Measurements from ENCODE around the gene CLMN. TPM values are rescaled to one million over a fixed set of nuclear protein-coding genes. Genes with fewer than 3 reads are reported as not detected.
A peak's percentile ranks its signal among the peaks of the same experiment; 100 is the strongest.

Gene CLMN
- total and polyA plus RNA-seq, 2 of the 13 experiments (the other 11 are each of a cell fraction or from before 2014, with no cell fraction given) = 15.1 to 16.7 TPM

GRCh38 chr14:95190857-95191256 lies 128.9 kb downstream of the CLMN start:
- no TSS peak for BruUV-seq (replicated peaks)
- peaks cover 9% of the 10 kb centered on the region; the same call in 1 of the 2 replicates for H3K9me3 ChIP-seq (ENCODE audit: low read length)
- no peak overlapping the region for H3K4me2 ChIP-seq (ENCODE audit: low read depth, low read length)
- intact Hi-C loops (cut with micrococcal nuclease; ENCODE audit: unreplicated experiment) (no loop called here), in situ Hi-C loops (cut with HindIII; ENCODE audit: extremely low pct_ligation_motif_present, low pct_unique_long_range_greater_than_20kb) (no loop called here)
- H4K20me1 ChIP-seq (ENCODE audit: insufficient read depth, low read length) = no peaks in the 10 kb centered on the region
- no peaks in the 10 kb centered on the region for H3K79me2 ChIP-seq (ENCODE audit: insufficient read depth, low read length)
- ATAC-seq (no peak), DNase-seq (ENCODE audit: low spot score) (no peak), FAIRE-seq (no peak)
- TF ChIP-seq NFIC (IDR thresholded peaks at IDR 0.05; ENCODE audit: low read length) (no peak), RBM22 (optimal IDR thresholded peaks at IDR 0.05; ENCODE audit: low read length) (peak; percentile 26), ZNF17 (CRISPR knock-in tag; IDR thresholded peaks at IDR 0.05) (no peak), FOSL1 (CRISPR knock-in tag; IDR thresholded peaks at IDR 0.05; ENCODE audit: borderline replicate concordance) (no peak)
- no peak overlapping the region for H3K27ac ChIP-seq (ENCODE audit: extremely low read length, insufficient read depth, low read length)
- H3K4me3 ChIP-seq (replicated peaks in 1 of 3; ENCODE audit: insufficient read depth in 1 of 3, low read depth in 2 of 3, low read length in 3 of 3) = no peak overlapping the region
- 97% methylated on average over 7 of the region's 7 CpGs for WGBS (ENCODE audit: low lambda C conversion rate)
- POLR2A ChIA-PET = no interaction called here
- H3K36me3 ChIP-seq (replicated peaks in 1 of 2; ENCODE audit: control insufficient read depth in 1 of 2, insufficient read depth in 2 of 2, low read length in 2 of 2) = no peaks in the 10 kb centered on the region
- no peak overlapping the region for H3K9ac ChIP-seq (ENCODE audit: insufficient read depth, low read depth, low read length)
- H3K27me3 ChIP-seq (ENCODE audit: control insufficient read depth in 1 of 2, insufficient read depth in 2 of 2, low read length in 2 of 2) = no peaks in the 10 kb centered on the region
- H2AFZ ChIP-seq (ENCODE audit: low read length) = no peak overlapping the region
- CTCF ChIA-PET (ENCODE audit: low intra/inter-chr PET ratio, low total read pairs) = no interaction called here
- no peaks in the 10 kb centered on the region; the same call in 1 of the 2 replicates for H3K4me1 ChIP-seq (ENCODE audit: insufficient read depth, low read length)

DNA sequence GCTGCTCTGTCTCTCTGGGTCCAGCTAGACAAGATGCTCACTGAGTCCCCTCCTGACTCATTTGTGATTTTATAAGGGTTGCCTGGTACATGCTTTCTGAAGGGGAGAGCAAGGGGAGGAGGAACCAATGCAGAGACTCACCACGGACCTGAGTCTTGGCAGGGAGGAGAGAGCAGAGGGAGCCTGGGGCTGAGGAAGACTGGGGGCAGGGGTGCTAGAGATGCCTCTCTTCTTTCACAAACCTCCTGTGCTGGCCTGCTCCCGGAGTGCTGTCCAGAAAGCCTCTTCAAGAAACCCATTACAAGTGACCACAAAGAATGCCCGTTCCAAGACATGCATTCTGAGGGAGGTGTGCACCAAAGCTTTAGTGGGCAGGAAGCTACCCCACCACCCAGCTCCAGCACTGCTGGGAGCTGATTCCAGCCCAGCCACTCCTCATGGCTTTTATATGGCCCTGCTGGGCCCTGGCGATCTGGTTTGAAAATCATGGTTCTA lies 129.3 kb downstream of the CLMN start:
- no peak overlapping the region for H3K27ac ChIP-seq (ENCODE audit: extremely low read length, insufficient read depth, low read length)
- WGBS (ENCODE audit: low lambda C conversion rate) = 92% methylated on average over 3 of the region's 4 CpGs
- no peaks in the 10 kb centered on the region for H4K20me1 ChIP-seq (ENCODE audit: insufficient read depth, low read length)
- ChIA-PET POLR2A (no interaction called here), CTCF (ENCODE audit: low intra/inter-chr PET ratio, low total read pairs) (no interaction called here)
- no peak overlapping the region for H3K4me2 ChIP-seq (ENCODE audit: low read depth, low read length)
- in situ Hi-C loops (cut with HindIII; ENCODE audit: extremely low pct_ligation_motif_present, low pct_unique_long_range_greater_than_20kb) (no loop called here), intact Hi-C loops (cut with micrococcal nuclease; ENCODE audit: unreplicated experiment) (no loop called here)
- H3K4me1 ChIP-seq (ENCODE audit: insufficient read depth, low read length) = peaks cover 4% of the 10 kb centered on the region
- FAIRE-seq (no peak), DNase-seq (ENCODE audit: low spot score) (no peak), ATAC-seq (no peak)
- peaks cover 9% of the 10 kb centered on the region; the same call in 1 of the 2 replicates for H3K9me3 ChIP-seq (ENCODE audit: low read length)
- no peaks in the 10 kb centered on the region for H3K27me3 ChIP-seq (ENCODE audit: control insufficient read depth in 1 of 2, insufficient read depth in 2 of 2, low read length in 2 of 2)
- H3K79me2 ChIP-seq (ENCODE audit: insufficient read depth, low read length) = no peaks in the 10 kb centered on the region
- no TSS peak for BruUV-seq (replicated peaks)
- no peak overlapping the region for H3K4me3 ChIP-seq (replicated peaks in 1 of 3; ENCODE audit: insufficient read depth in 1 of 3, low read depth in 2 of 3, low read length in 3 of 3)
- TF ChIP-seq ZC3H13 (CRISPR knock-in tag; IDR thresholded peaks at IDR 0.05) (no peak), ARID5B (CRISPR knock-in tag; IDR thresholded peaks at IDR 0.05) (no peak), SP140L (CRISPR knock-in tag; IDR thresholded peaks at IDR 0.05; ENCODE audit: borderline replicate concordance) (no peak), ZBTB49 (CRISPR knock-in tag; IDR thresholded peaks at IDR 0.05; ENCODE audit: borderline replicate concordance) (no peak), MXI1 (IDR thresholded peaks at IDR 0.05; ENCODE audit: borderline replicate concordance, low read depth, low read length) (no peak)
- TF ChIP-seq, protein P1, sequence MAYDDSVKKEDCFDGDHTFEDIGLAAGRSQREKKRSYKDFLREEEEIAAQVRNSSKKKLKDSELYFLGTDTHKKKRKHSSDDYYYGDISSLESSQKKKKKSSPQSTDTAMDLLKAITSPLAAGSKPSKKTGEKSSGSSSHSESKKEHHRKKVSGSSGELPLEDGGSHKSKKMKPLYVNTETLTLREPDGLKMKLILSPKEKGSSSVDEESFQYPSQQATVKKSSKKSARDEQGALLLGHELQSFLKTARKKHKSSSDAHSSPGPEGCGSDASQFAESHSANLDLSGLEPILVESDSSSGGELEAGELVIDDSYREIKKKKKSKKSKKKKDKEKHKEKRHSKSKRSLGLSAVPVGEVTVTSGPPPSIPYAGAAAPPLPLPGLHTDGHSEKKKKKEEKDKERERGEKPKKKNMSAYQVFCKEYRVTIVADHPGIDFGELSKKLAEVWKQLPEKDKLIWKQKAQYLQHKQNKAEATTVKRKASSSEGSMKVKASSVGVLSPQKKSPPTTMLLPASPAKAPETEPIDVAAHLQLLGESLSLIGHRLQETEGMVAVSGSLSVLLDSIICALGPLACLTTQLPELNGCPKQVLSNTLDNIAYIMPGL (CRISPR knock-in tag; IDR thresholded peaks at IDR 0.05; ENCODE audit: borderline replicate concordance in 1 of 2, low read depth in 1 of 2) = no peak
- H2AFZ ChIP-seq (ENCODE audit: low read length) = no peak overlapping the region
- H3K36me3 ChIP-seq (replicated peaks in 1 of 2; ENCODE audit: control insufficient read depth in 1 of 2, insufficient read depth in 2 of 2, low read length in 2 of 2) = no peaks in the 10 kb centered on the region
- H3K9ac ChIP-seq (ENCODE audit: insufficient read depth, low read depth, low read length) = no peak overlapping the region

All from HepG2 (cell line).